ENCODE data around the gene ETV6. TPM values are rescaled to one million over a fixed set of nuclear protein-coding genes. Genes with fewer than 3 reads are reported as not detected.

ETV6 gene
- total and polyA plus RNA-seq, 9 of the 15 experiments (the other 6 are each of a cell fraction or from before 2014, with no cell fraction given): 0.81 to 12.7 (median 4.1) TPM

GRCh38 chr12:11765421-11765816 is 115.9 kb downstream of the ETV6 start:
- 69% methylated on average over 2 of the region's 2 CpGs for WGBS (ENCODE audit: insufficient coverage, low coverage, missing lambda C conversion rate)
- H4K20me1 ChIP-seq (replicated peaks; ENCODE audit: control insufficient read depth, insufficient read depth, low read length): no peaks in the 10 kb centered on the region
- no peak overlapping the region for H3K4me3 ChIP-seq
- intact Hi-C loops (cut with micrococcal nuclease) (no loop called here), in situ Hi-C loops (cut with MboI) (no loop called here)
- no peak overlapping the region for H3K9ac ChIP-seq (ENCODE audit: insufficient read depth in 1 of 2, low read depth in 2 of 2, low read length in 2 of 2)
- no peaks in the 10 kb centered on the region for H3K9me3 ChIP-seq (replicated peaks; ENCODE audit: control insufficient read depth, insufficient read depth, low read depth, low read length)
- no TSS peak for BruUV-seq (replicated peaks)
- H3K27me3 ChIP-seq (ENCODE audit: control insufficient read depth in 2 of 2, insufficient read depth in 2 of 2, low read length in 2 of 2): no peaks in the 10 kb centered on the region
- H3K79me2 ChIP-seq (ENCODE audit: control insufficient read depth, insufficient read depth, low read length): no peaks in the 10 kb centered on the region
- H3K36me3 ChIP-seq (ENCODE audit: control insufficient read depth, insufficient read depth, low read length): no peaks in the 10 kb centered on the region
- FAIRE-seq (no peak), ATAC-seq (no peak), DNase-seq (ENCODE audit: extremely low read depth in 1 of 4, low spot score in 3 of 4) (no peak)
- peaks cover 0 to 4% of the 10 kb centered on the region in 2 experiments; a peak in 1 of 5 replicates for H3K4me1 ChIP-seq (replicated peaks in 1 of 2; ENCODE audit: control insufficient read depth in 2 of 2, insufficient read depth in 2 of 2, low read length in 2 of 2)
- ChIA-PET POLR2A (no interaction called here), CTCF (ENCODE audit: low intra/inter-chr PET ratio) (no interaction called here)
- no peak overlapping the region for H3K4me2 ChIP-seq (ENCODE audit: insufficient read depth, low read length)
- no peaks in the 10 kb centered on the region for H3K9me1 ChIP-seq (ENCODE audit: control insufficient read depth, insufficient read depth, low read length)
- H2AFZ ChIP-seq (ENCODE audit: low read depth, low read length): no peak overlapping the region
- no peak overlapping the region for H3K27ac ChIP-seq (ENCODE audit: extremely low read depth, low read depth, low read length)
- TF ChIP-seq BRD9 (IDR thresholded peaks at IDR 0.05; ENCODE audit: low read depth, partially characterized antibody) (no peak), FIP1L1 (IDR thresholded peaks at IDR 0.05; ENCODE audit: low read depth, low read length, poor library complexity, severe bottlenecking) (no peak), IFI16 (CRISPR knock-in tag; IDR thresholded peaks at IDR 0.05) (no peak), IRF9 (tag; IDR thresholded peaks at IDR 0.05) (no peak), DEAF1 (CRISPR knock-in tag; IDR thresholded peaks at IDR 0.05) (no peak), SMAD1 (IDR thresholded peaks at IDR 0.05; ENCODE audit: low read depth, low read length, partially characterized antibody) (no peak), GATAD2B (IDR thresholded peaks at IDR 0.05; ENCODE audit: borderline replicate concordance) (no peak), ETV1 (tag; conservative IDR thresholded peaks at IDR 0.05; ENCODE audit: low read depth) (no peak), ZBTB43 (CRISPR knock-in tag; IDR thresholded peaks at IDR 0.05) (no peak), ARID3A (IDR thresholded peaks at IDR 0.05; ENCODE audit: borderline replicate concordance, low read depth, low read length) (no peak), ZNF707 (CRISPR knock-in tag; conservative IDR thresholded peaks at IDR 0.05) (no peak), ZNF695 (CRISPR knock-in tag; IDR thresholded peaks at IDR 0.05) (no peak), GATA2 (CRISPR knock-in tag; IDR thresholded peaks at IDR 0.05) (no peak), ZBTB5 (IDR thresholded peaks at IDR 0.05) (no peak), HDGF (IDR thresholded peaks at IDR 0.05) (no peak), DACH1 (IDR thresholded peaks at IDR 0.05; ENCODE audit: partially characterized antibody) (no peak)
